DOHH2 (cell line): ENCODE measurements around the gene MTHFR.

Source experiments
- H3F3A ChIP-seq: fragments of 200-600 bp; sonication (generic), shearing (Covaris generic); 2 replicates; pipeline ENCODE4 v1.6.0; 2016; ENCODE audit warnings: antibody characterized with exemption, mild to moderate bottlenecking; ENCODE audit not compliant: control insufficient read depth, insufficient read depth
- H3K27ac ChIP-seq: fragments of 200-600 bp; sonication (generic); 2 replicates; pipeline ENCODE4 v1.5.1; 2014; ENCODE audit warnings: low read depth, mild to moderate bottlenecking, low read length, moderate library complexity
- H3K27me3 ChIP-seq: fragments of 200-600 bp; sonication (generic); 2 replicates; pipeline ENCODE4 v1.6.1; 2014; ENCODE audit warnings: mild to moderate bottlenecking, low read length, mixed read lengths; ENCODE audit not compliant: control insufficient read depth
- H3K36me3 ChIP-seq: fragments of 200-600 bp; sonication (generic); 2 replicates; pipeline ENCODE4 v1.6.1; 2014; ENCODE audit warnings: mild to moderate bottlenecking, low read length, moderate library complexity, mixed read lengths; ENCODE audit not compliant: control insufficient read depth
- H3K4me1 ChIP-seq: fragments of 200-600 bp; sonication (generic); 2 replicates; pipeline ENCODE4 v1.6.1; 2014; ENCODE audit warnings: mild to moderate bottlenecking, low read length, mixed read lengths; ENCODE audit not compliant: control insufficient read depth
- H3K4me2 ChIP-seq: fragments of 200-600 bp; sonication (generic); 2 replicates; pipeline ENCODE4 v1.6.0; 2014; ENCODE audit warnings: mild to moderate bottlenecking, low read length, moderate library complexity
- H3K4me3 ChIP-seq: fragments of 200-600 bp; sonication (generic); 2 replicates; pipeline ENCODE4 v1.5.1; 2014; ENCODE audit warnings: mild to moderate bottlenecking, low read length, mixed read lengths
- H3K79me2 ChIP-seq: fragments of 200-600 bp; sonication (generic); 2 replicates; pipeline ENCODE4 v1.6.1; 2014; ENCODE audit warnings: mild to moderate bottlenecking, low read length, mixed read lengths; ENCODE audit not compliant: control insufficient read depth
- H3K9me2 ChIP-seq: fragments of 200-600 bp; sonication (generic); replicated peaks from 2 replicates; pipeline ENCODE4 v1.6.1; 2014; ENCODE audit warnings: mild to moderate bottlenecking, low read length, mixed read lengths; ENCODE audit not compliant: control insufficient read depth
- H3K9me3 ChIP-seq: fragments of 200-600 bp; sonication (generic); 2 replicates; pipeline ENCODE4 v1.6.1; 2014; ENCODE audit warnings: antibody characterized with exemption, low read length, mixed read lengths; ENCODE audit not compliant: control insufficient read depth, insufficient read depth
- H4K20me1 ChIP-seq: fragments of 200-600 bp; sonication (generic); 2 replicates; pipeline ENCODE4 v1.6.0; 2014; ENCODE audit warnings: low read depth, mild to moderate bottlenecking, antibody characterized with exemption, low read length, moderate library complexity; ENCODE audit not compliant: control insufficient read depth, insufficient read depth
- CTCF ChIP-seq: fragments of 200-600 bp; sonication (generic); IDR thresholded peaks from one replicate; pipeline ENCODE4 v1.5.1; 2014; ENCODE audit warnings: antibody characterized with exemption, mild to moderate bottlenecking, low read depth, low read length; ENCODE audit not compliant: poor library complexity, severe bottlenecking
- EZH2phosphoT487 ChIP-seq: fragments of 200-600 bp; sonication (generic); IDR thresholded peaks from 2 replicates; pipeline ENCODE4 v1.6.1; 2017; ENCODE audit warnings: borderline replicate concordance, mild to moderate bottlenecking, antibody characterized with exemption, low read length, moderate library complexity, mixed read lengths

The MTHFR gene

GRCh38 chr1:11741482-11741881, 64.3 kb downstream of the MTHFR start:
- no peak overlapping the region for H3K4me3 ChIP-seq
- H3K27me3 ChIP-seq: no peaks in the 10 kb centered on the region
- no peaks in the 10 kb centered on the region for H3F3A ChIP-seq
- H3K4me2 ChIP-seq: no peak overlapping the region
- no peaks in the 10 kb centered on the region for H3K36me3 ChIP-seq
- no peaks in the 10 kb centered on the region for H3K9me2 ChIP-seq
- H3K4me1 ChIP-seq: peaks cover 18% of the 10 kb centered on the region
- H3K9me3 ChIP-seq: no peaks in the 10 kb centered on the region
- no peaks in the 10 kb centered on the region for H4K20me1 ChIP-seq
- TF ChIP-seq EZH2phosphoT487 (no peak), CTCF (no peak)
- H3K79me2 ChIP-seq: no peaks in the 10 kb centered on the region
- no peak overlapping the region for H3K27ac ChIP-seq

GRCh38 chr1:11740258-11741192, 65.2 kb downstream of the MTHFR start:
- Histone ChIP-seq H3K9me3 (no peaks in the 10 kb centered on the region), H3K4me3 (no peak overlapping the region), H3K36me3 (no peaks in the 10 kb centered on the region), H3F3A (no peaks in the 10 kb centered on the region; the same call in 1 of the 2 replicates), H4K20me1 (no peaks in the 10 kb centered on the region), H3K79me2 (no peaks in the 10 kb centered on the region), H3K4me2 (no peak overlapping the region), H3K4me1 (peaks cover 22% of the 10 kb centered on the region), H3K27ac (no peak overlapping the region), H3K27me3 (no peaks in the 10 kb centered on the region), H3K9me2 (no peaks in the 10 kb centered on the region)
- TF ChIP-seq CTCF (no peak), EZH2phosphoT487 (no peak)

GRCh38 chr1:11738783-11739182, 67.0 kb downstream of the MTHFR start:
- Histone ChIP-seq H3K9me2 (no peaks in the 10 kb centered on the region), H3K27ac (no peak overlapping the region), H3K4me1 (peaks cover 25% of the 10 kb centered on the region), H3K4me2 (no peak overlapping the region), H3K4me3 (no peak overlapping the region), H3K9me3 (no peaks in the 10 kb centered on the region), H4K20me1 (no peaks in the 10 kb centered on the region), H3K79me2 (no peaks in the 10 kb centered on the region), H3K36me3 (no peaks in the 10 kb centered on the region), H3K27me3 (no peaks in the 10 kb centered on the region), H3F3A (peaks cover 3% of the 10 kb centered on the region)
- no peak for TF ChIP-seq EZH2phosphoT487
- TF ChIP-seq CTCF: no peak
